ENCODE results near the gene KDF1.

KDF1 gene

DNA sequence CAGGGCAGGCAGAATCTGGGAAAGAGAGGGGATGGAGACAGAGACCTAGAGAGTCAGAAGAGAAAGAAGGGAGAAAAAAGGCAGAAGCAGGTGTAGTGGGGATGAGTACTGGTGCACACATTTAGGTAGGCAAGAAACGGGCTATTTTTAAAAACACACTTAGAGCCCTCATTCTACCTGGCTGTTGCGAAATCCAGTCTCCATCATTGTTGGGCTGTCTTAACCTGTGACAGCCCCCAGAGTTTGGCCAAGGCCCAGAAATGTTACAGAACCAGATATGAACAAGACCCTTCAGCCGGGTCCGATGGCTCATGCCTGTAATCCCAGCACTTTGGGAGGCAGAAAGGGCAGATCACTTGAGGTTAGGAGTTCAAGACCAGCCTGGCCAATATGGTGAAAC lies 12.6 kb upstream of the KDF1 start:
- Histone ChIP-seq H3K27ac (ENCODE audit: low read length) (no peak overlapping the region), H3K4me1 (ENCODE audit: control insufficient read depth, insufficient read depth, low read length) (no peaks in the 10 kb centered on the region), H3K9ac (ENCODE audit: low read length in 2 of 2) (no peak overlapping the region), H3K27me3 (ENCODE audit: control insufficient read depth in 1 of 2, insufficient read depth in 2 of 2, low read length in 2 of 2) (peaks cover 0 to 2% of the 10 kb centered on the region in 2 donors), H3K4me3 (ENCODE audit: low read length in 2 of 2) (no peak overlapping the region), H3K9me3 (ENCODE audit: control insufficient read depth in 2 of 2, low read length in 2 of 2) (no peaks in the 10 kb centered on the region), H3K36me3 (ENCODE audit: control insufficient read depth in 2 of 2, insufficient read depth in 2 of 2, low read length in 2 of 2) (no peaks in the 10 kb centered on the region)

DNA sequence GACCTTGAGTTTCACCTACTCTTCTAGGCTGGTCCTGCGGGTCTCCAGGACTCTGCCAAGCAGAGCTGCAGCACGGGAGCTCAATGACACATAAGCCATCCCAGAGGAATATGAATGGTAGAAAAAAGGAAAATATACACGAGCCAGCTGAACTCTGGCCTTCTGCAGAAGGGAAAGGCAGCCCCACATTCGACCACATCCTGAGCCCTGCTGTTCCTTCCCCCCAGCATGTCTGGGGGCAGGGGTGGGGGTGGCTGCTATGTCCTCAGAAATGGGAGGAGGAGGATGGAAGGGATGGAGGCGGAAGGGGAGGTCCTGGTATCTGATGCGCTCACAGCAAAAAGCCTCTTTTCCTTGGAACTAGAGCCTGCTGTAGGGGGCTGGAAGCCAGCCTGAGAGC lies 12.1 kb upstream of the KDF1 start:
- Histone ChIP-seq H3K4me1 (ENCODE audit: control insufficient read depth, insufficient read depth, low read length) (no peaks in the 10 kb centered on the region), H3K4me3 (ENCODE audit: low read length in 2 of 2) (no peak overlapping the region), H3K9ac (ENCODE audit: low read length in 2 of 2) (no peak overlapping the region), H3K36me3 (ENCODE audit: control insufficient read depth in 2 of 2, insufficient read depth in 2 of 2, low read length in 2 of 2) (no peaks in the 10 kb centered on the region), H3K9me3 (ENCODE audit: control insufficient read depth in 2 of 2, low read length in 2 of 2) (no peaks in the 10 kb centered on the region), H3K27ac (ENCODE audit: low read length) (no peak overlapping the region), H3K27me3 (ENCODE audit: control insufficient read depth in 1 of 2, insufficient read depth in 2 of 2, low read length in 2 of 2) (peaks cover 0 to 2% of the 10 kb centered on the region in 2 donors)

DNA sequence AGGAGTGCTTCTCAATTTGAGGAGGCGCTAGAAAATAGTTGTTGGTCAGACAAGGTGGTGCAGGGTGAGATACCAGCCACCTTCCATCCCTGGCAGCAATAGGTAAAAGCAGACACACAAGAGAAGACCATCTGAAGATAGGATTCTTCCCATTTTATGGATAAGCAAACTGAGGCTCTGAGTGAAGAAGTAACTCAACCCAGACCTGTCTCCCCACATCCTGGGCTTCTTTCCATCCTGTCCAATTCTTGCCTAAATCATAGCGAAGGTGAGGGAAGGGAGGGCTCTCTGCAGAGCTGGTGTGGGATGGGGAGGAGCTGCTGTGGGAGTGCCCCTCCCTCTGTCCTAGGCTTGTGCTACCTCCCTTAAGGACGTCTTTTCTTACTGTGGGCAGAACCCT lies 11.3 kb upstream of the KDF1 start:
- Histone ChIP-seq H3K36me3 (ENCODE audit: control insufficient read depth in 2 of 2, insufficient read depth in 2 of 2, low read length in 2 of 2) (no peaks in the 10 kb centered on the region), H3K27me3 (ENCODE audit: control insufficient read depth in 1 of 2, insufficient read depth in 2 of 2, low read length in 2 of 2) (peaks cover 0 to 5% of the 10 kb centered on the region in 2 donors), H3K4me1 (ENCODE audit: control insufficient read depth, insufficient read depth, low read length) (no peaks in the 10 kb centered on the region), H3K9ac (ENCODE audit: low read length in 2 of 2) (no peak overlapping the region), H3K4me3 (ENCODE audit: low read length in 2 of 2) (no peak overlapping the region), H3K27ac (ENCODE audit: low read length) (no peak overlapping the region), H3K9me3 (ENCODE audit: control insufficient read depth in 2 of 2, low read length in 2 of 2) (no peaks in the 10 kb centered on the region)

DNA sequence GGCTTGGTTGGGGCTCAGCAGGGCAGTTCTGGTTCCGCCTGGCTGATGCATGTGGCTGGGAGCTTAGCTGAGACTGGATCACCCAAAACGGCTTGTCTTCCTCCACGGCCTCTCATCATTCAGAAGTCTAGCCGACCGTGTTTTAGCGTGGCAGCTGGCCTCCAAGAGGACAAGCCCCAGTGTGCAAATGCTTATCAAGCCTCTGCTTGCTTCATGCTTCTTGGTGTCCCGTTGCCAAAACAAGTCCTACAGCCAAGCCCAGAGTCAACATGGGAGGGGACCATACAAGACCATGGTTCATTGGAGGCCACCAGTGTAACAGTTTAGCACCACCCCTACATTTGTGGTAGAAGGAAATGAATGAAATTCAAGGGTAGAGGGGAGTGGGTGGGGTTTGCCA lies 10.5 kb upstream of the KDF1 start:
- H3K4me1 ChIP-seq (ENCODE audit: control insufficient read depth, insufficient read depth, low read length) = no peaks in the 10 kb centered on the region
- H3K9me3 ChIP-seq (ENCODE audit: control insufficient read depth in 2 of 2, low read length in 2 of 2) = no peaks in the 10 kb centered on the region
- no peak overlapping the region for H3K27ac ChIP-seq (ENCODE audit: low read length)
- H3K27me3 ChIP-seq (ENCODE audit: control insufficient read depth in 1 of 2, insufficient read depth in 2 of 2, low read length in 2 of 2) = peaks cover 0 to 8% of the 10 kb centered on the region in 2 donors
- H3K4me3 ChIP-seq (ENCODE audit: low read length in 2 of 2) = no peak overlapping the region
- H3K36me3 ChIP-seq (ENCODE audit: control insufficient read depth in 2 of 2, insufficient read depth in 2 of 2, low read length in 2 of 2) = no peaks in the 10 kb centered on the region
- H3K9ac ChIP-seq (ENCODE audit: low read length in 2 of 2) = no peak overlapping the region

DNA sequence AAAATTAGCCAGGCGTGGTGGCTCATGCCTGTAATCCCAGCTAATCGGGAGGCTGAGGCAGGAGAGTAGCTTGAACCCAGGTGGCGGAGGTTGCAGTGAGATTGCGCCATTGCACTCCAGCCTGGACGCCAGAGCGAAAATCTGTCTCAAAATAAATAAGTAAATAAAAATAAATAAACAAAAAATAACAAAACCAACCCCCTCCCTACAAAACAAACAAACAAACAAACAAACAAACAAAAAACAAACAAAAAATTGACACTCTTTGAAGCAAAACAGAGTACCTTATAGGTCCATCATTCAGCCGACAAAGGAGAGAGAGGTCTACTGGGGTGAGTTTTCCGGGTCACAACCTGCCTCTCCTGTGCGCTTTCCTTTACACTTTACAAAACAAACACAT lies 5.4 kb upstream of the KDF1 start:
- Histone ChIP-seq H3K4me1 (ENCODE audit: control insufficient read depth, insufficient read depth, low read length) (no peaks in the 10 kb centered on the region), H3K27ac (ENCODE audit: low read length) (no peak overlapping the region), H3K36me3 (ENCODE audit: control insufficient read depth in 2 of 2, insufficient read depth in 2 of 2, low read length in 2 of 2) (no peaks in the 10 kb centered on the region), H3K9ac (ENCODE audit: low read length in 2 of 2) (no peak overlapping the region), H3K27me3 (ENCODE audit: control insufficient read depth in 1 of 2, insufficient read depth in 2 of 2, low read length in 2 of 2) (peaks cover 7 to 16% of the 10 kb centered on the region in 2 donors), H3K4me3 (ENCODE audit: low read length in 2 of 2) (no peak overlapping the region), H3K9me3 (ENCODE audit: control insufficient read depth in 2 of 2, low read length in 2 of 2) (no peaks in the 10 kb centered on the region)

DNA sequence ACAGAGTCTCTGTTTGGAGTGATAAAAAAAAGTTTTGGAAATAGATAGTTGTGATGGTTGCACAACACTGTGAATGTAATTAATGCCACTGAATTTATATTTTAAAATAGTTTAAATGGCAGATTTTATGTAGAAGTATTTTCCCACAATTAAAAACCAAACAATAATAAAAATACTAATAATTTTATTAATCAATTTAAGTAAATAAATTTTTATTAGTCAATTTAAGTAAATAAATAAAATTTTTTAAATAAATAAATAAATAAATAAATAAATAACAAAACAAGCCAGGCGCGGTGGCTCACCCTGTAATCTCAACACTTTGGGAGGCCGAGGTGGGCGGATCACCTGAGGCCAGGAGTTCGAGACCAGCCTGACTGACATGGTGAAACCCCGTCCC lies 4.9 kb upstream of the KDF1 start:
- Histone ChIP-seq H3K27me3 (ENCODE audit: control insufficient read depth in 1 of 2, insufficient read depth in 2 of 2, low read length in 2 of 2) (peaks cover 12 to 20% of the 10 kb centered on the region in 2 donors), H3K9ac (ENCODE audit: low read length in 2 of 2) (no peak overlapping the region), H3K9me3 (ENCODE audit: control insufficient read depth in 2 of 2, low read length in 2 of 2) (no peaks in the 10 kb centered on the region), H3K4me3 (ENCODE audit: low read length in 2 of 2) (no peak overlapping the region), H3K27ac (ENCODE audit: low read length) (no peak overlapping the region), H3K36me3 (ENCODE audit: control insufficient read depth in 2 of 2, insufficient read depth in 2 of 2, low read length in 2 of 2) (no peaks in the 10 kb centered on the region), H3K4me1 (ENCODE audit: control insufficient read depth, insufficient read depth, low read length) (peaks cover 1% of the 10 kb centered on the region)

DNA sequence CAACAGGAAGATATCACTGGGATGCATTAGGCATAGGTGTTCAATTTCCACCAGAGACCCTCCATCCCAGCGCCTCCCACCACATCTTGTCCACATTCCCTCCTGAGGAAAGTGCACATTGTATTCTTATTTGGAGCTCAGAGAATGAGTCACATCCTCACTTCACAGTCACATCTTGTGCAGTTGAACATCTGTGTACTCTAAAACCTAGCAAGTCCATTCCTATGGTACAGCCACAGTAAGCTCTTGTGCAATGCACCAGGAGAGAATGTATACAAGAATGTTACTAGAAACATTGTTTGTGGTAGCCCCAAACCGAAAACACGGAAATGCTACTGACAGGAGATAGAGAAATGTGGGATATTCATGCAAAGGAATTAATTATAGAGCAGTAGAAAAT lies 1.6 kb upstream of the KDF1 start:
- Histone ChIP-seq H3K9ac (ENCODE audit: low read length in 2 of 2) (no peak overlapping the region), H3K4me3 (ENCODE audit: low read length in 2 of 2) (no peak overlapping the region), H3K36me3 (ENCODE audit: control insufficient read depth in 2 of 2, insufficient read depth in 2 of 2, low read length in 2 of 2) (no peaks in the 10 kb centered on the region), H3K9me3 (ENCODE audit: control insufficient read depth in 2 of 2, low read length in 2 of 2) (no peaks in the 10 kb centered on the region), H3K27me3 (ENCODE audit: control insufficient read depth in 1 of 2, insufficient read depth in 2 of 2, low read length in 2 of 2) (peaks cover 35 to 36% of the 10 kb centered on the region in 2 donors), H3K27ac (ENCODE audit: low read length) (no peak overlapping the region), H3K4me1 (ENCODE audit: control insufficient read depth, insufficient read depth, low read length) (peaks cover 8% of the 10 kb centered on the region)

DNA sequence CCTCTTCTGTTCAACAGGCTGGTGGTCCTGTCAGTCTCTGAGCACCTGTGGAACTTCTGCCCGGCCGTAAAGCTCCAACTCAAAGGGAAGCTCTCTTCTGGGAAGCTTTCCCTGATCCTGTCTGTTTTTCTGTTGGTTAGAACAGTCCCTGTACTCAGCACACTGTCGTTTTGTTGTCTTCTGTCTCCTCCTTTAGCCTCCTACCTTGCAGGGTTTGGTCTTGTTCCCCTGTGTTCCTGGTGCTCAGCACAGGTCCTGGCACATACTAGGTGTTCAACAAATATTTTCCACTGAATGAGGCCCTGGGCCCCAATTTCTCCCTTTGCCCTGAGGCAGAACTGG lies 328 bp upstream of the KDF1 start:
- peaks cover 8% of the 10 kb centered on the region for H3K4me1 ChIP-seq (ENCODE audit: control insufficient read depth, insufficient read depth, low read length)
- no peaks in the 10 kb centered on the region for H3K36me3 ChIP-seq (ENCODE audit: control insufficient read depth in 2 of 2, insufficient read depth in 2 of 2, low read length in 2 of 2)
- no peak overlapping the region for H3K9ac ChIP-seq (ENCODE audit: low read length in 2 of 2)
- peaks cover 0 to 6% of the 10 kb centered on the region in 2 donors for H3K9me3 ChIP-seq (ENCODE audit: control insufficient read depth in 2 of 2, low read length in 2 of 2)
- H3K27me3 ChIP-seq (ENCODE audit: control insufficient read depth in 1 of 2, insufficient read depth in 2 of 2, low read length in 2 of 2) = peaks cover 30 to 37% of the 10 kb centered on the region in 2 donors
- H3K4me3 ChIP-seq (ENCODE audit: low read length in 2 of 2) = no peak overlapping the region
- H3K27ac ChIP-seq (ENCODE audit: low read length) = no peak overlapping the region

DNA sequence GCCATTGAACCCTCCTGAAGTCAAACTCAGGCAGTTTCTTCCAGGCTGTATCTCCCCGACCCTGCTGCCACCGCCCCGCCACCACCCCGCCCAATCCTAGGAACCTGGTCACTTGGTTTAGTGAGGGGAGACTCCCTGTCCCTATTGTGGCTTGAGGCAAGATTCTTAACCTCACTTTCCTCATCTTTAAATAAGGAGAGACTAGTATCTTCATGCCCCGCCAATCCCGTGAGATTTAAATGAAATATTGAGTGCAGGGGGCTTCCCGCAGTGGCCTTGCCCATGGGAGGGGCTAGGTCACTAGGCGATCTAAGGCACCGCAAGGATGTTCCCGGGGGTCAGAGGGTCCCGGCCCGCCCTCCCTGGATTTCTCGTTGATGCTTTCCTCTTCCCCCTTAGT lies 998 bp downstream of the KDF1 start:
- Histone ChIP-seq H3K4me1 (ENCODE audit: control insufficient read depth, insufficient read depth, low read length) (peaks cover 8% of the 10 kb centered on the region), H3K9ac (ENCODE audit: low read length in 2 of 2) (no peak overlapping the region), H3K27ac (ENCODE audit: low read length) (no peak overlapping the region), H3K36me3 (ENCODE audit: control insufficient read depth in 2 of 2, insufficient read depth in 2 of 2, low read length in 2 of 2) (no peaks in the 10 kb centered on the region), H3K4me3 (ENCODE audit: low read length in 2 of 2) (no peak overlapping the region), H3K9me3 (ENCODE audit: control insufficient read depth in 2 of 2, low read length in 2 of 2) (peaks cover 0 to 6% of the 10 kb centered on the region in 2 donors), H3K27me3 (ENCODE audit: control insufficient read depth in 1 of 2, insufficient read depth in 2 of 2, low read length in 2 of 2) (peaks cover 30 to 37% of the 10 kb centered on the region in 2 donors)

DNA sequence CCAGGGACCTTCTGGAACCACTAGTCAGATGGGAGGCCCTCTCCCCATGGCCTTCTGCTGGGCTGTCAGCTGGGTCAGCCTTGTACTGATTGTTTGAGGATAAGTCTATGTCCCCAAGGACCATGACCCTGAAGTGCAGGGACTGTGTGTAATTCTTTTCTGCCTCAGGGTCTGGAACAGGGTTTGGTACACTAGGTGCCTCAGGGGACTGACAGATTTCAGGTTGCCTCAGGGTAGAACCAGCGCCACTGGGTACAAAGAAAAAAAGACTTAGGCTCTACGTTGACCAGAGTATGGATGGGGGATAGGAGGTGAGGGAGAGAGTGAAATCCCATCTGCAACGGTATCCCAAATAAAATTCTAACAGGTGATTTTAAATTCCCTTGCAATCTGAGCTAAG lies 3.0 kb downstream of the KDF1 start:
- Histone ChIP-seq H3K36me3 (ENCODE audit: control insufficient read depth in 2 of 2, insufficient read depth in 2 of 2, low read length in 2 of 2) (no peaks in the 10 kb centered on the region), H3K9ac (ENCODE audit: low read length in 2 of 2) (no peak overlapping the region), H3K27me3 (ENCODE audit: control insufficient read depth in 1 of 2, insufficient read depth in 2 of 2, low read length in 2 of 2) (peaks cover 30 to 35% of the 10 kb centered on the region in 2 donors), H3K4me1 (ENCODE audit: control insufficient read depth, insufficient read depth, low read length) (peaks cover 8% of the 10 kb centered on the region), H3K27ac (ENCODE audit: low read length) (no peak overlapping the region), H3K9me3 (ENCODE audit: control insufficient read depth in 2 of 2, low read length in 2 of 2) (peaks cover 0 to 6% of the 10 kb centered on the region in 2 donors), H3K4me3 (ENCODE audit: low read length in 2 of 2) (no peak overlapping the region)

DNA sequence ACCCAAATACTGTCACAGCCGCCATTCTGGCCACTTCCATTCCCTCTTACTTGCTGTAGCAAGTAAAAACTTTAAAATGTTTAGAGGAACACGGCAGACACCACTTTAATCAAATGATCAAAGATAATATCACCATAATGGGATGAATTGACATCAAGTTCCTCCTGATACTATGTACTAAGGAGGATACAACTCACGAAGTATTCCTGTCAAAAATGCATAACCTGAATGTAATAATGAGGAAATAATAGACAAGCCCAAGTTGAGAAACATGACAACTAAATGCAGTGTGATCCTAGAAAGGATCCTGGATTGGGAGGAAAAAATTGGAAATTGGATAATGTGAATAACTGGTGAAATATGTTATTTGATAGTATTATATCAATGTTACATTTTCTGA lies 3.9 kb downstream of the KDF1 start:
- peaks cover 25 to 35% of the 10 kb centered on the region in 2 donors for H3K27me3 ChIP-seq (ENCODE audit: control insufficient read depth in 1 of 2, insufficient read depth in 2 of 2, low read length in 2 of 2)
- no peak overlapping the region for H3K27ac ChIP-seq (ENCODE audit: low read length)
- H3K4me1 ChIP-seq (ENCODE audit: control insufficient read depth, insufficient read depth, low read length) = peaks cover 8% of the 10 kb centered on the region
- no peaks in the 10 kb centered on the region for H3K36me3 ChIP-seq (ENCODE audit: control insufficient read depth in 2 of 2, insufficient read depth in 2 of 2, low read length in 2 of 2)
- H3K9ac ChIP-seq (ENCODE audit: low read length in 2 of 2) = no peak overlapping the region
- no peak overlapping the region for H3K4me3 ChIP-seq (ENCODE audit: low read length in 2 of 2)
- H3K9me3 ChIP-seq (ENCODE audit: control insufficient read depth in 2 of 2, low read length in 2 of 2) = peaks cover 0 to 6% of the 10 kb centered on the region in 2 donors
